SKM-1 treated with dmso at 0.1 percent for 144 hours (cell line): Measurements from ENCODE around the gene MRPL11.
A peak's percentile ranks its signal among the peaks of the same experiment; 100 is the strongest.
"Not testable (repeated sequence)": the region's sequence is repeated elsewhere in the genome, so short reads cannot be mapped to it uniquely, and the experiment has no call there.

ENCODE experiments used
- DNase-seq: peaks from one replicate; lab custom pipeline; 2025; ENCODE audit not compliant: unreplicated experiment; lab: John Stamatoyannopoulos, UW

The MRPL11 gene

DNA sequence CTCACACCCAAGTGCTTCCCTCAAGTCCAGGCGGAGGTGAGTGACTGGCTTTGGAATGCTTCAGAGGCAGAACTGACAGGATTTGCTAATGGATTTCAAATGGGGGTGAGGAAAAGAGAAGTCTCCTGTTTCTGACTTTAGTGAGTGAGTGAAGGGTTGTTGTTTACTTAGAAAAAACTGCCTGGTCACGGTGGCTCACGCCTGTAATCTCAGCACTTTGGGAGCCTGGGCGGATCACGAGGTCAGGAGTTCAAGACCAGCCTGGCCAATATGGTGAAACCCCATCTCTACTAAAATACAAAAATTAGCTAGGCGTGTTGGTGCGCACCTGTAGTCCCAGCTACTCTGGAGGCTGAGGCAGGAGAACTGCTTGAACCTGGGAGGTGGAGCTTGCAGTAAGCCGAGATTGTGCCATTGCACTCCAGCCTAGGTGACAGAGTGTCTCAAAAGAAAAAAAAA, 6.7 kb downstream of the MRPL11 start:
- not testable (repeated sequence) for DNase-seq

GRCh38 chr11:66431287-66431686, 7.4 kb downstream of the MRPL11 start:
- DNase-seq = not testable (repeated sequence)

DNA sequence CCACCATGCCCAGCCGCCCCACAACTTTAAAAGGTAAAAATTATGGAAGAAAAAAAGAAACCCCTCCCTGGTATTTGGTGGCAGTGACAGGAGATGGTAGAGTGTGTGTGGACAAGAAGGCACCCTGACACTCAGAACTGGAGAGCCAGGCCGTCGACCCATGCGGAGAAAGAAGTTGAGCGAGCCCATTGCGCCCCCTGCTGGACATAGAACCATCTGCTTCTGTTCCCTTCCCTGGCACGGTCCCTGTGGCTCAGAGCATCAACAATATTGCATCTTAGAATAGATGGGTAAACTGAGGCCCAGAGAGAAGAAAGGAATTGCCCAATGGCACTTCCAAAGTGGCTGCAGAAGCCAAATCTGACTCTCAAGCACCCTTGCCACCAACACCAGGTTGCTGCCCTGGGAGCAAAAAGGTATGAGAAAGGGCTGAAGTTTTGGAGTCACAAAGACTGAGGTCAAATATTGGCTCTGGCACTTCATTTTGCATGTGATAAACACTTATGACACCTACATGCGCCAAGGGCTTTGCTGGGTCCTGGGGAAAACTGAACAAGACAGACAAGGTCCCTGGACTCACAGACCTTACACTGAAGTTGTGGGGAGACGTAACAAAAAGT, 8.6 kb downstream of the MRPL11 start:
- DNase-seq = peak; percentile 62

DNA sequence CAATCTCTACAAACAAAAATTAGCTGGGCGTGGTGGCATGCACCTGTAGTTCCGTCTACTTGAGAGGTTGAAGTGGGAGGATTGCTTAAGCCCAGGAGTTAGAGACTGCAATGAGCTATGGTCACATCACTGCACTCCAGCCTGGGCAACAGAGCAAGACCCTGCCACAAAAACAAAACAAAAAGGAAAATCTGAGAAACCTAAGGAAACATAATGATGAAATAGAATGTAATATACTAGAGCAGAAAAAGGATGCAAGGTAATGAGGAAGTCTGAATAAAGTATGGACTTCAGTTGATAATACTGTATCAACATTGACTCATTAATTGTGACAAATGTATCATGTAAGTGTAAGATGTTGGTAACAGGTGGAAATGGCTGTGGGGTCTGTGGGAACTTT, 9.7 kb downstream of the MRPL11 start:
- no peak for DNase-seq

GRCh38 chr11:66426314-66426713, 12.3 kb downstream of the MRPL11 start:
- no peak for DNase-seq

GRCh38 chr11:66421492-66422205, 17.0 kb downstream of the MRPL11 start:
- DNase-seq = peak; percentile 48

DNA sequence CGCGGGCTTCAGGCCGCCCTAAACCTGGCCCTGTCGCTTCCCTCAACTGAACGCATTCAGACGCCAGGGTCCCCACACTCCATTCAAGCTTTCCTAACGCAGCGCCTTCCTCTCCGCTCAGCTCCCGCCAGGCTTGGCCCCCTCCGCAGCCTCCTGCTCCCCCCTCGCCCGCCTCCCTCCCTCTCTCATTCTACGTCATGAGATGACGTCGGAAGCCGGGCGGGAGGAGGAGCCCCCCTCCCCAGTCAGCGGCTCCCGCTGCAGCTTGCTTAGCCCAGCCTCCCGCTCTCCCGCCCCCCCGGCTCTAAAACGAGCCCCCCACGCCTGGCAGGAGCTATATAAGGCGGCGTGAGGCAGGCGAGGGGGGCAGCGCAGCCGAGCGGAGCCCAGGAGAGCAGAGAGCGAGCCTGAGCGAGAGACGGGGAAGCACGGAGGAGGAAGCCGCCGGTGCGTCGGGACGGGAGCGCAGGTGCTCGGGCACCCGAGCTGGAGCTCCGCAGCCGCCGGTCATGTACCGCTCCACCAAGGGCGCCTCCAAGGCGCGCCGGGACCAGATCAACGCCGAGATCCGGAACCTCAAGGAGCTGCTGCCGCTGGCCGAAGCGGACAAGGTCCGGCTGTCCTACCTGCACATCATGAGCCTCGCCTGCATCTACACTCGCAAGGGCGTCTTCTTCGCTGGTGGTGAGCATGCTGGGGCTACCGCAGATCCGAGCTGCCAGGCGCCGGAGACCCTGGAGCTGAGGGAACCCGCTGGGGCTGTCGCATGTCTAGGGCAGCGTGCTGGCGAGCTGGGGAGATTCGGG, 17.8 kb downstream of the MRPL11 start, which contains the start of gene NPAS4:
TSS of gene NPAS4 (plus strand) at position 365 of the 806 bp plus-strand sequence. CDS start at position 510, 145 bp downstream.
- DNase-seq = no peak

- no peak for DNase-seq
Measured at GRCh38 chr11:66419825-66420224, 18.8 kb downstream of the MRPL11 start.

GRCh38 chr11:66418986-66419308, 19.7 kb downstream of the MRPL11 start:
- no peak for DNase-seq

GRCh38 chr11:66418168-66418985, 20.3 kb downstream of the MRPL11 start:
- DNase-seq = peak; percentile 64

DNA sequence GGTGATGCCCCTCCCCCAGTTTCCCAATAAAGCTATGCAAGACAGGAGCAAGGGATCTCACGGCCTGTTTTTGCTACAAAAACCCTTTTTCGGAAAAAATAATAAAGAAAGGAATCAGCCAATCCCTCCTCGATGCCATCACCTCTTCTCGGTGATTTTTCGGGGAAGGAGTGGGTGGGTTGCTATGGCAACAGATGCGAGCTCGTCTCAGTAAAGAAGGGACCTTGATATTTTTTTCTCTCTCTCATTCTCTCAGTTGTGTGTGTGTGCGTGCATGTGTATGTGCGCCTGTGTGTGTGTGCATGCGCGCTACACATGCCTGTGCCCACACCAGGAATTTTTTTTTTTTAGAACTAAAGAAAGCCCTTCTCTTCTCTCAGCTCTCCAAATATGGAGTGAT, 21.6 kb downstream of the MRPL11 start:
- DNase-seq = no peak

DNA sequence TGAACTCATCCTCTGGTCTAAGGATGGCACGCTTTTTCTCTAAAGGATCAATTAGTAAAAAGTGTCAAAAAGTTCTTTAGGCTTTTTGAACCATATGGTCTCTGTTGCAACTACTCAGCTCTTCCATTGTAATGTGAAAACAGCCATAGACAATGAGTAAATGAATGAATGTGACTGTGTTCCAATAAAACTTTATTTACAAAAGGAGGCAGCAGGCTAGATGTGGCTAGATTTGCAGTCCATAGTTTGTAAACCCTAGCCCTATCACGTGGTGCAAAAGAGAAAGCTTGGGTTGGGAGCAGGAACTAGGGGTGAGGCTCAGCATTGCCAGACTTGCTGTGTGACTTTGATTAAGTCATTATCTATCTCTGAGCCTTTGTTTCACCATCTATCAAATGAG, 23.2 kb downstream of the MRPL11 start:
- no peak for DNase-seq

DNA sequence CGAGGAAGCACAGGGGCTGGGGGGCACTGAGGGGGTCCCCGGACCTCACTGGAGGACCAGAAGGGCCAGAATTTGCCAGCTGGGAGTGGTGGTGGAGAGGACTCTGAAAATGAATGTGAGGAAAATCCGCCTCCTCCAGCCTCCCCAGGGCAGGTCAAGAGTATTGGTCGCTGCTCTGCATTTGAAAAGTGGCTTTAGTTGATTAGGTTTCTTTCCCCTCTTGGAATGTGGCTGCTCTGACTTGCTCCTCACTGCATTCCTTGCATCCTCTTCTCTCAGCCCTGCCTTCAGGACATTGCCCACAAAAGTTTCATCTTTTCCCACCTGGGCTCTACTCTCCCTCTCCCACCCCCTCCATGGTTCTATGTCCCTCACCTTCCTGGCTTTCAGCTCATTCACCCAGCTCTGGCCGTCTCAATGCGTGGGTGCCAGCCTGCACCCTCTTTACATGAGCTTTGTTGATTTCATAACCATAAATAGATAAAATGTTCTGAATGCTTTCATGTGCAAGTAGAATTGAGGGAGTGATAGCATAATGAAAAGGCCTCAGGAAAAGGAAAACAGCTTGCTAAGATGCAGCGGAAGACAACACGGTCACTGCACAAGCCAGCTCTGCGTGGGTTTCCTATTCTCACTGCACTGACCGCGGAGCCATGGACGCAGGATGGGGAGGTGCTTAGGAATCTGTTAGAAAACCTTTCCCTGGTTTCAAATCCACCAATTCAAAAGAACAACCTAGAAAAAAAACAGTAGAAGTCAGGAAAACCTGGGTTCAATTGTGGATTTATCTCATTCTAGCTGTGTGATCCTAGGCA, 24.3 kb downstream of the MRPL11 start:
- no peak for DNase-seq

- DNase-seq = no peak
Measured at GRCh38 chr11:66413167-66413566, 25.5 kb downstream of the MRPL11 start.

DNA sequence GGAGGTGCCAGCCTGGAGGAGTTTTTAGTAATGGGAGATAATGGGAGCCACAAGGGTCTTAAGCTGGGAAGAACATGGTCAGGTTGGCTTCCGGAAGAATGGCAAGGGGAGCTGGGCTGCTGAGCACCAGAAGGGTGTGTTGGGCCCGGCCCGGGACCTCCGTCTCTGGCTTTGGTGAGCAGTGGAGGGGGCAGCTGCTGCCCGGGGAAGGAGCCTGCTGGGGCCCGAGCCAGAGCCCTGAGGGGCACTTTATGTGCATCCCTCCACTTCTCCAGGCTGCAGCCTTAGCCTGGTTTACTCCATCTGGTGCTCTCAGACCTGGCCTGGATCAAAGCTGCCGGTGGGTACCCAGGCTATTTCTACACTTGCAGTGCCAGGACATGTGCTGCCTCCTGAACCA, 26.5 kb downstream of the MRPL11 start:
- no peak for DNase-seq

GRCh38 chr11:66411323-66411722, 27.3 kb downstream of the MRPL11 start:
- DNase-seq = no peak

GRCh38 chr11:66410191-66410590, 28.5 kb downstream of the MRPL11 start:
- DNase-seq = no peak

DNA sequence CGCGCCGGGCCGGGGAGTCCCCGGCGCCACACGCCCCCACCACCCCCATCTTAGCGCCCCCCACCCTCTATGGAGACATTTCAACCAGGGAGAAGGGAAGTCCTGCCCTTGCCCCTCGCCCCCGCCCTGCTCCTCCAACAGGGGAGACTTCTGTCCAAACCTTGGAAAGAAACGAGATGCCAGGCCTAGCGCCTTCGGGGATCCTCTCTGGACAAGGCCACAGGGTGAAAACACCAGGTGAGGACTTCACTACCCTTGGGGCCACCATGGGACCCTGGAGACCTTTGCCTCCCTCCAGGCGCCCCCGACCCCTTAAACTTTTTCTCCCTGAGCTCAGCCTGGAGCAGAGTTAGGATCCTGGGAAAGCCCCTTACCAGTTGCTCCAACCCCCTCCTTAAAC, 29.4 kb downstream of the MRPL11 start:
- no peak for DNase-seq

GRCh38 chr11:66408488-66409214, 30.0 kb downstream of the MRPL11 start:
- DNase-seq = peak; percentile 79

GRCh38 chr11:66407651-66408050, 31.0 kb downstream of the MRPL11 start:
- DNase-seq = no peak
